Astrocyte of the cerebellum (primary cell): ENCODE measurements around the gene PAH.

Experiments
- DNase-seq: peaks from one replicate; pipeline ENCODE4 v3.0.0-alpha.2; 2011; ENCODE audit warnings: low read depth
- H3K4me3 ChIP-seq: 2 replicates; pipeline ENCODE4 v1.5.1; 2011; ENCODE audit warnings: mild to moderate bottlenecking, low read depth, low read length, moderate library complexity
- CTCF ChIP-seq: IDR thresholded peaks from 2 replicates; pipeline ENCODE4 v1.5.1; 2012; ENCODE audit warnings: low read length, low read depth, moderate library complexity, mild to moderate bottlenecking; ENCODE audit errors: missing control alignments
- in situ Hi-C: cut with HindIII; loops from 2 replicates; pipeline ENCODE4 v1.10.0; 2017; ENCODE audit warnings: low sequenced_read_pairs

The PAH gene

DNA sequence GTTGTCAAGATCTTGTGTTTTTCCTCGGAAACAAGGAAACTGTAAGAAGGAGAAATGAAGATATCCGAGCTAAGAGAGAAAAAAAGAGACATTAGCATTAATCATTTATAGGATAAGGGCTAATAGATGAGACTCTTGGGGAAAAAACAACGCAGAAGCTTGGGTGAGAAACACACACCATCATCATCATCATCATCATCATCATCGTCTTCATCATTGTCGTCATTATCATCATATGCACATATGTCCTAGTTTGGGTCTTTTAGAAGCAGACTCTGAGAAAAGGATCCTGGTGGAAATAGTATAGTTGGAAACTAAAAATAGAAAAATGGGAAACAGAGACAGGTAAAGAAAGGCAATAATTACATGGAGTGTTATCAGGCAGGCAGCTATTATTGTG, 95.9 kb downstream of the PAH start:
- DNase-seq = no peak
- in situ Hi-C loops = no loop called here
- no peak overlapping the region for H3K4me3 ChIP-seq
- no peak for TF ChIP-seq CTCF

DNA sequence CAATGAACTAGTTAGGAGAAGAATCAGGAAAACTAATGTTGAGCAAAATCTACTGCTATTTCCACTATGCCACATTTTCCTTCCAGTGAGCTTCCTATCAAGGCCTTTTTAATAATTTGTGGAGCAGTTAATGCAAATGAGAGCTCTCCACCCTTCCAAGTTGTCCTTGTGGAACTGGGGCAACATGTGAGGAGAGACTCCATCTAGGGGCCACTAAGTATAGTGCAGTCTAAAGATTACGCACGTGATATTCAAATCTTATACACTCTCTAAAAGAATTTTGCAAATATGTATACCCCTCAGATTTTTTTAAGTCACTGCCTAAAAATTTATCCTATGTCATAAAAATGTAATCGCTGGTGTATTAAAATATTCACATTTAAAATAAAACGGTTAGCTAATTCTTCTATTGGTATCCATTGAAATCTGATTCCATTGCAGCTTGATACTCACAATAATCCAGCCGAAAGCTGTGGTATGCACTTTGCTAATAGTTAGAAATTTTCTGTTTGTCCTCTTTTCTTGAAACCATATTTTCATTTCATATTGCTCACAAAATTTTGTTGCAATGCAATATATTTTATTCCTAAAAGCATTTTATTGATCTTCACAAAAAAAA, 100.1 kb downstream of the PAH start:
- no peak for DNase-seq
- TF ChIP-seq CTCF = peak; percentile 73
- in situ Hi-C loops = no loop called here
- no peak overlapping the region for H3K4me3 ChIP-seq

DNA sequence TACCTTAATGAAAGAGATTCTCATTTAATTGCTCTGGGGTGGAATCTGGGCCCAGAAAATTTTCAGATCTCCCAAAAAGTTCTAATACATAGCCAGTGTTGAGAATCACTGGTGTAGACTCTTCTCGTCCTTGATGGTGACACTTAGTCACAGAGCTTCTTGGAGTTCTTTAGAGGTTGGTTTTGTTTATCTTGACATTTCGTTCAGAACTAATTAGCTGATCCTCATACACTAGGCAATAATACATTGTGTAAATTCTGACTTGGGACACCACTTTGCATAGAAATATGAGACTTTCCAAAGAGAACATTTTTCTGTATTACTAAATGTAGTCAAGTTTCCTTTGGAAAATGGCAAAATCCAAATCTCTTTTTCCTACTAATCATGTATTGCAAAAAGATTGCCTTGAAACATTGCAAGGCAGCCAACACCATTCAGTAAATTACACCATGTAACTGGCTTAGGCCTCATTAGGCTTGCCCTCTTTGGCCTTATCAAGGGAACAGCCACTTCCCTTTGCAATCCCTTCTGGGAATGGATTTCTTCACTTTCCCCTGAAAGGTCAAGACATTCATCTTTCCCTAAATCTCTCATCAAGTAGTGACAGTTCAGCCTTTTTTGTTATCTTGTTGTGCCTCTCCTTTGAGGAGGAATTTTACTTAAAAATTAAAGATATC, 102.2 kb downstream of the PAH start:
- TF ChIP-seq CTCF = no peak
- DNase-seq = no peak
- in situ Hi-C loops = no loop called here
- no peak overlapping the region for H3K4me3 ChIP-seq

- in situ Hi-C loops = no loop called here
- DNase-seq = no peak
- no peak overlapping the region for H3K4me3 ChIP-seq
- TF ChIP-seq CTCF = no peak
Measured at GRCh38 chr12:102812344-102812743, 104.7 kb downstream of the PAH start.

DNA sequence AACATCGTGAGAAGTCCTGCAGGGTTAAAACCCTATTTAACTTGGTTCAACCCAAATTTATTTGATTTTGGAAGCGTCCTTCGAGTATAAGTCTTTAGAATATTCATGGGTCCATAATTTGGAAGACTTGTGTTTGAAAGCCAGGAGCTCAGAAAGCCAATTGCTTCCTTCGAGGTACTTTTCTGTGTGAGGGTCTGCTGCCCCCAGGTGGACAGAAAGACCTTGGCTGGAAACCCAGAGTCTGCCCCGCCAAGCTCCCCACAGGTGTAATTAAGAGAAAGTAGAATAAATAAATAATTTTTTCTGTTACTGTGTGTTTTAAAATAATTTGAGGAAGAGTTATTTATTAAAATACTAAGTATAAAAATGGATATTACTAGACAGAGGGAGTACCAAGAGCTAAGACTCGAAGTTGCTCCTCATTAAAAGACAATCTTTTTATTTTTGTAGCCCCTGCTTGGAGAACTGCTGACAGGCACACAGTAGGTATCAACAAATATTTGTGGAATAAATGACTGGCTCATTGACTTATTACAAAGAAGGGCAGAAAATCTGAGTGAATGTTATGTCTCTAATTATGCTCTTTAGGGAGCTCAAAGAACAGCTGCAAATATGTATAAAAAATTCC, 105.8 kb downstream of the PAH start:
- in situ Hi-C loops = no loop called here
- no peak for DNase-seq
- no peak overlapping the region for H3K4me3 ChIP-seq
- TF ChIP-seq CTCF = peak; percentile 49

DNA sequence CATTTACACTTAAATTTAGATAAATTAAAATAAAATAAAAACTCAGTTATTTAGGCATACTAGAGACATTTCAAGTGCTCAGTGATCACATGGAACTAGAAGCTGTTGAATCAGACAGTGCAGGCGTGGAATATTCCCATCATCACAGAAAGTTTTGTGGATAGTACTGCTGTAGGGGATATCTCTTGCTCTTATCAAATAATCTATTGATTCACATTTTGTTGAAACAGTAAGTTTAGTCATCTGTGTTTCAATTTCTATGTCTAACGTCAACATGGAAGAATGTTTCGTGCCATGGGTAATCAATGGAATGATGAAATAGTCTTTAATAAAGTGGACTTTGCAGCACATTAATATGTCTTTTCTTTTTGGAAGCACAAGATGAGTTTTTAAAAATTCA, 108.6 kb downstream of the PAH start:
- in situ Hi-C loops = no loop called here
- DNase-seq = no peak
- no peak overlapping the region for H3K4me3 ChIP-seq
- no peak for TF ChIP-seq CTCF
